Retinal pigment epithelial cell (primary cell): ENCODE data around the gene PALS1.

Experiments used
- DNase-seq: peaks from one replicate; pipeline ENCODE4 v3.0.0-alpha.2; 2010; ENCODE audit warnings: low read depth
- H3K4me3 ChIP-seq: 2 replicates; pipeline ENCODE4 v1.5.1; 2011; ENCODE audit warnings: mild to moderate bottlenecking, low read length, control low read depth, moderate library complexity
- CTCF ChIP-seq: conservative IDR thresholded peaks from 2 replicates; pipeline ENCODE4 v1.5.1; 2011; ENCODE audit warnings: low read depth, low read length, control low read depth, inconsistent platforms

Gene PALS1

GRCh38 chr14:67257906-67258305 lies 16.7 kb downstream of the PALS1 start:
- no peak for TF ChIP-seq CTCF
- H3K4me3 ChIP-seq: no peak overlapping the region
- DNase-seq: no peak

GRCh38 chr14:67260965-67261364 lies 19.7 kb downstream of the PALS1 start:
- no peak overlapping the region for H3K4me3 ChIP-seq
- TF ChIP-seq CTCF: no peak

GRCh38 chr14:67263499-67264149 lies 22.4 kb downstream of the PALS1 start:
- H3K4me3 ChIP-seq: no peak overlapping the region
- DNase-seq: no peak
- TF ChIP-seq CTCF: no peak

More at GRCh38 chr14:67260965-67261364, 19.7 kb downstream of the PALS1 start:
- no peak for DNase-seq

GRCh38 chr14:67265131-67265530 lies 23.9 kb downstream of the PALS1 start:
- DNase-seq: no peak
- no peak for TF ChIP-seq CTCF
- H3K4me3 ChIP-seq: no peak overlapping the region

- H3K4me3 ChIP-seq: no peak overlapping the region
- no peak for DNase-seq
- TF ChIP-seq CTCF: no peak
Observed at GRCh38 chr14:67267576-67268328, 26.5 kb downstream of the PALS1 start.

- no peak for TF ChIP-seq CTCF
- no peak overlapping the region for H3K4me3 ChIP-seq
- no peak for DNase-seq
Observed at GRCh38 chr14:67268426-67269150, 27.4 kb downstream of the PALS1 start.
